Measurements from ENCODE around the gene UVSSA. TPM values are rescaled to one million over a fixed set of nuclear protein-coding genes. Genes with fewer than 3 reads are reported as not detected.

The UVSSA gene
- total RNA-seq, 2 donors from 2014 or later = 50.4 to 61.6 TPM

GRCh38 chr4:1348746-1349145 is 1.7 kb downstream of the UVSSA start:
- Histone ChIP-seq H3K9ac (ENCODE audit: extremely low read depth, low read length, poor library complexity, severe bottlenecking) (no peak overlapping the region), H3K4me3 (ENCODE audit: low read length) (peak overlapping the region; percentile 97), H3K27me3 (ENCODE audit: control insufficient read depth, insufficient read depth, low read length, poor library complexity, severe bottlenecking) (no peaks in the 10 kb centered on the region), H3K9me3 (ENCODE audit: control insufficient read depth, low read length) (no peaks in the 10 kb centered on the region), H3K27ac (ENCODE audit: low read depth, low read length) (no peak overlapping the region), H3K4me1 (ENCODE audit: control insufficient read depth, insufficient read depth, low read length) (no peaks in the 10 kb centered on the region), H3K36me3 (ENCODE audit: control insufficient read depth, insufficient read depth, low read length) (peaks cover 31% of the 10 kb centered on the region)
- Mint-ChIP-seq H3K27ac (peak overlapping the region; percentile 31), H3K27me3 (ENCODE audit: insufficient read depth) (no peaks in the 10 kb centered on the region), H3K9me3 (no peaks in the 10 kb centered on the region), H3K36me3 (ENCODE audit: low read depth) (peaks cover 25% of the 10 kb centered on the region), H3K4me1 (peaks cover 14% of the 10 kb centered on the region), H3K4me3 (peak overlapping the region; percentile 85)
- 95 to 100% methylated on average over 5 to 25 of the region's 25 CpGs for WGBS, 2 experiments (ENCODE audit: insufficient coverage in 1 of 2, insufficient read length in 1 of 2)
- no peak for TF ChIP-seq CTCF (conservative IDR thresholded peaks at IDR 0.05)
- DNase-seq = no peak

- H3K4me1 ChIP-seq (ENCODE audit: control insufficient read depth, insufficient read depth, low read length) = no peaks in the 10 kb centered on the region
- 95 to 96% methylated on average over 25 to 29 of the region's 29 CpGs for whole genome bisulfite sequencing, 2 experiments (ENCODE audit: insufficient coverage in 1 of 2, insufficient read length in 1 of 2)
- peaks cover 26% of the 10 kb centered on the region for H3K36me3 Mint-ChIP-seq (ENCODE audit: low read depth)
- peak overlapping the region; percentile 31 for H3K27ac Mint-ChIP-seq
- H3K4me3 ChIP-seq (ENCODE audit: low read length) = no peak overlapping the region
- no peak for TF ChIP-seq CTCF (conservative IDR thresholded peaks at IDR 0.05)
- no peaks in the 10 kb centered on the region for H3K27me3 ChIP-seq (ENCODE audit: control insufficient read depth, insufficient read depth, low read length, poor library complexity, severe bottlenecking)
- H3K27ac ChIP-seq (ENCODE audit: low read depth, low read length) = no peak overlapping the region
- H3K27me3 Mint-ChIP-seq (ENCODE audit: insufficient read depth) = no peaks in the 10 kb centered on the region
- peaks cover 31% of the 10 kb centered on the region for H3K36me3 ChIP-seq (ENCODE audit: control insufficient read depth, insufficient read depth, low read length)
- no peak for DNase-seq
- no peaks in the 10 kb centered on the region for H3K9me3 ChIP-seq (ENCODE audit: control insufficient read depth, low read length)
- H3K4me1 Mint-ChIP-seq = peaks cover 13% of the 10 kb centered on the region
- no peaks in the 10 kb centered on the region for H3K9me3 Mint-ChIP-seq
- H3K4me3 Mint-ChIP-seq = no peak overlapping the region
- H3K9ac ChIP-seq (ENCODE audit: extremely low read depth, low read length, poor library complexity, severe bottlenecking) = no peak overlapping the region
These were observed 2.6 kb downstream of the UVSSA start for GRCh38 chr4:1349359-1350168.

GRCh38 chr4:1350169-1350520 is 3.1 kb downstream of the UVSSA start:
- DNase-seq = no peak
- Mint-ChIP-seq H3K4me1 (peaks cover 7% of the 10 kb centered on the region), H3K4me3 (no peak overlapping the region), H3K27me3 (ENCODE audit: insufficient read depth) (no peaks in the 10 kb centered on the region), H3K9me3 (no peaks in the 10 kb centered on the region), H3K36me3 (ENCODE audit: low read depth) (peaks cover 25% of the 10 kb centered on the region), H3K27ac (no peak overlapping the region)
- Histone ChIP-seq H3K4me3 (ENCODE audit: low read length) (no peak overlapping the region), H3K4me1 (ENCODE audit: control insufficient read depth, insufficient read depth, low read length) (no peaks in the 10 kb centered on the region), H3K27me3 (ENCODE audit: control insufficient read depth, insufficient read depth, low read length, poor library complexity, severe bottlenecking) (no peaks in the 10 kb centered on the region), H3K27ac (ENCODE audit: low read depth, low read length) (no peak overlapping the region), H3K9ac (ENCODE audit: extremely low read depth, low read length, poor library complexity, severe bottlenecking) (no peak overlapping the region), H3K9me3 (ENCODE audit: control insufficient read depth, low read length) (no peaks in the 10 kb centered on the region), H3K36me3 (ENCODE audit: control insufficient read depth, insufficient read depth, low read length) (peaks cover 31% of the 10 kb centered on the region)
- no peak for TF ChIP-seq CTCF (conservative IDR thresholded peaks at IDR 0.05)
- 89 to 93% methylated on average over 3 to 5 of the region's 5 CpGs for WGBS, 2 experiments (ENCODE audit: insufficient coverage in 1 of 2, insufficient read length in 1 of 2)
